Body of pancreas (tissue), 4 donors: Measurements from ENCODE around the gene APOL1.

Experiments used
- CTCF ChIP-seq, 7 experiments: fragments of 450-650 bp in 4 of 7; fragments of 200-600 bp in 3 of 7; sonication (generic) in 3 of 7; IDR thresholded peaks; one replicate each; pipeline ENCODE4 v1.5.1; 2016 to 2019; ENCODE audit warnings: antibody characterized with exemption in 7 of 7
- POLR2A ChIP-seq, 3 donors: fragments of 450-650 bp; IDR thresholded peaks; one replicate each; pipeline ENCODE4 v1.6.1; 2016; ENCODE audit warnings: antibody characterized with exemption in 3 of 3, mild to moderate bottlenecking in 2 of 3

DNA sequence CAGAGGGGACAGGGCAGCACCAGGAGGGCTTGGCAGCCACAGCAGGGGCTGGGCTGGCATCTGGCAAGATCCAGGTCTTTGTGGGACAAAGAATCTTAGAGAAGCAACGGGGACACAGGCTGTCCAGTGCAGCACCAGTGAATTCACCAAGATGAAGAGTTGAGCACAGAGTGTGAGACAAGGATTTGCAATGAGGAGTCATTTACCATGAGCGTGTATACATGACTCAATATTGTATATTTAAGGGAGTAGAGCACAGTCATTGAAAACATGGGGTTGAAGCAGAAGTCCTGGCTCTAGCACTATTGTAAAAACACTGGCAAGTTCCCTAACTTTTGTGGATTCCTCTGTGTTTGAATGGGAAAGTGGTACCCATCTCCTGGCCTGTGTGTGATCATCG lies 3.5 kb downstream of the APOL1 start:
- TF ChIP-seq CTCF (IDR thresholded peaks at IDR 0.05) = no peak
- TF ChIP-seq POLR2A (IDR thresholded peaks at IDR 0.05) = no peak
